Hematopoietic multipotent progenitor cell treated with erythropoietin and hydrocortisone succinate and interleukin-3 and kit ligand, for 17 days (in vitro differentiated cells): Measurements from ENCODE around the gene MRFAP1L1.
"Not testable (repeated sequence)": the region's sequence is repeated elsewhere in the genome, so short reads cannot be mapped to it uniquely, and the experiment has no call there.

Experiments used
- DNase-seq: peaks from one replicate; pipeline ENCODE4 v3.0.0-alpha.2; 2015; ENCODE audit warnings: low spot score

Gene MRFAP1L1

DNA sequence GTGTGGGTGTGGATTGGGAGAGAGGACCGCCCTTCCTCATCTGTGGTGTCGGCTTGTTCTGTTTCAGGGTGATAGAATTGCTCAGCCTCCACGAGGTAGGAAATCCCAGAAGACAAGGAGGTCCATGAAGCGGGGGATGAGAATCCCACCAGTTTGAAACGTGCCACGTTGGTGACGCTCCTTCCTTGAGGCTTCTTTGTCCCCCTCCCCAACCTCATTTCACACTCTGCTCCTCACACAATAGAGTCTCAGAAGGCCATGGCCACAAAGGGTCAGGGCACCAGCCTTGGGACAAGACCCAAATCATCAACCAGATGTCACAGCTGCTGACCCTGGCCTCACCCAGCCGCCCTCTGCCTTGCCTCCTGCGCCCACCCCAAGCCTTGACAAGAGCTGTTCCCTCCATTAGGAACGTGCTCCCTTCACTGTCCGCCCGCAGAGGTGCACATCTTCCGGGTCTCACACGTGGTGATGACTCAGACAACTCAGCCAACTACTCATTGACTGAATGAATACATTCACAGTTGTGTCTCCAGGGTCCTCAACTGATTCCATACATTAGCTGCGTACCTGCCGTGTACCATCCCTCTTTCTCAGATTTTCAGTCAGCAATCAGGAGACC is 24.6 kb upstream of the MRFAP1L1 start:
- DNase-seq: no peak

GRCh38 chr4:6733358-6734164 is 23.9 kb upstream of the MRFAP1L1 start:
- DNase-seq: peak; percentile 64

DNA sequence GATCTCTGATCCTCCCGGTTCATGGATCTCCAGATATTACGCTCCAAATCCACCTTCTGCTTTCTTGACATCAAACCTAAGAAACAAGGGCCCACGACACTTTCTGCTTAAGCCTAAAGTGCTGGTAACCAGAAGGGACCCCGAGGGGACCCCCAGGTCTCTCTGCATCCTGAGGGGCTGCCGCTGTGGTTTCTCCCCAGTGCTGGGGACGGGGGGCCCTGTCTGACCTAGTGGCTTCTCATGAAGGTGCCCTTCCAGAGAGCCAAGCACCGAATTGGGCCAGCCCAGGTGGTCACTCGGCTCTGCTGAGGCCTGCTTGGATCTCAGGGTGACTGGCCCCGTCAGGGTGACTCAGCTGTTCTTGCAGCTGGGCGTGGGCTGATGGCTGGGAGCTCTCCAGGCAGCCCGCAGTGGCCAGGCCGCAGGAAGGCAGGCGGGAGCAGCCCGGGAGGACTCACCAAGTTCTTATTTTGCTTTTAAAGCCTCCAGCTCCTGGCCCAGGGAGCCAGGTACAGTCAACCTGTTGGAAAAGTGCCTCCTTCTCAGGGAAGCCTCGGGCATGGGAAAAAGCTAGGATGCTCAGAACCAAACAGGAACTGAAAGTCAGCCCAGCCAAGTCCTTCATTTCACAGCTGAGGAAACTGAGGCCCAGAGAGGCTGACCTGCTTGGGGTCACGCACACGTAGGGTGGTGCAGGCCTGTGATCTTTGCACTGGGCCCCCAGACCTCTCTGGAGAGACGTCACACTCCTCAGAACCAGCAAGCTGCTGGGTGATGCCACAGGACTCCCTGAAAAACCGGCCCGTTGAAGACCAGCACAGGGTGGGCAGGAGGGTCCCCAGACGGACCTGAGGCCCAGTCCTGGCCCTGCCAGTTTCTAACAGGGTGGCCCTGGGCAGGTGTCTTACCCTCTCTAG is 23.0 kb upstream of the MRFAP1L1 start:
- peak; percentile 96 for DNase-seq

GRCh38 chr4:6731780-6732179 is 22.1 kb upstream of the MRFAP1L1 start:
- DNase-seq: peak; percentile 47

DNA sequence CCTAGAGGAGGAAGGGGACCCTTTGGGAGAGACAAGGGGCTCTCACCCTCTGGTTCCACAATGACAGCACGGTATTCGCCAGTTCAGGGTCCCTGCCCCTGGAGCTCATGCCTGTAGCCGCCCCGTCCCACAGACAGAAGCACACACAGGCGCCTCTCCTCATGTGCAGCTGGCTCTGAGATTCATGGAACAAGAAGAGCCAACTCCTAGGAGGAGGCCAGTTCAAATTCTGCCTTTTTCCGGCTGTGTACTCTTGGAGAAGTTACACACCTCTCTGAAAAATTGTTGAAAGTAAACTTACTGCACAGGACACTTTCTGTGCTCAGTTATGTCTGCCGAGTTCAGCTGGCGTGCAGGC is 21.6 kb upstream of the MRFAP1L1 start:
- DNase-seq: peak; percentile 61

GRCh38 chr4:6730603-6731317 is 21.1 kb upstream of the MRFAP1L1 start:
- DNase-seq: peak; percentile 98

- DNase-seq: peak; percentile 33
Observed at GRCh38 chr4:6728320-6729029, 18.8 kb upstream of the MRFAP1L1 start.

DNA sequence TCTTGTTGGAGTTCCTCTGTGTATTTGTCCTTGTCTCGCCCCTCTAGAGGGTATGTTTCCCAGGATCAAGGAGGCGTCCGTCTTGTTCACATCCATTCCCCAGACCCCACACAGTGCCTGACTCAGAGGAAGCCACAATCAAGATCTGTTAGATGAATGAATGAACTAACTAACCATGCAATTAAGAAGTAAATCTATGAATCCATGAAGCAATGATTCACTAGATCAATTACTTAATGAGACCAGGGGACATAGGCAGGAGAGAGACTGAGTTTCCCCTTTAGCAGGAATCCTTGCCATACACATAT is 18.2 kb upstream of the MRFAP1L1 start:
- DNase-seq: peak; percentile 31

DNA sequence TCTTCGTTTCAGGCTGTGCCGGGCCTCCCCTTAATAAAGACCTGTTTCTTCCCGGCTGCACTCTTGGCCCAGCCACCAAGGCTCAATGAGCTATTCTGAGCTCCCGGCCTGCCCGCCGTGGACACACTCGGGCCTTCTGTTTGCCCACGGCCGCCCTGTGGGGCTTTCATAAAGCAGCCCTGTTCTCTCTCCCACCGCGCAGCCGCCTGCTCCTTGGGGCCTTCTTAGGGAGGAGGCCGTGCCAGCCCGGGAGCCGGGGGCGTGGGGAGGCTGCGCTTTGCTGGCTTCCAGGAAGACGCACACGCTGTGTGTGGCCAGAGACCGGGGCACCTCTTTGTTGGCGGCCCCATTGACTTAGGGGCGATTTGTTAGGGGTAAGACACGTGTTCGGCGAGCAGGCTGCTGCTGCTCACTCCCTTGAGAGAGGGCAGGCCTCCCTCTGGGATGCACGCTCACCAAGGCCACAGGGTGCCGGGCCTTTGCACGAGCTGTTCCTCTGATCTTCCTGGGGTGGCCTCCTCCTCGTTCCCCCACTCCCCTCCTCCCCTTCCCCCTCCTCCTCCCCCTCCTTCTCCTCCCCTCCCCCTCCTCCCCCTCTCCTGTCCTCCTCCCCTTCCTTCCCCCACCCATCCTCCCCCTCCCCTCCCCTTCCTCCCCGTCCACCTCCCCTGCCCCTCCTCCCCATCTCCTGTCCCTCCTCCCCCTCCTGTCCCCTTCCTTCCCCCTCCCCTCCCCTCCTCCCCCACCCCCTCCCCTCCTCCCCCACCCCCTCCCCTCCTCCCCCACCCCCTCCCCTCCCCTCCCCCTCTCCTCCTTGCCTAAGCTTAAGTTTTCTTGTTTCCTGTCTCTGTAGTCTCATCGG is 17.6 kb upstream of the MRFAP1L1 start:
- no peak for DNase-seq

GRCh38 chr4:6725427-6725961 is 15.8 kb upstream of the MRFAP1L1 start:
- not testable (repeated sequence) for DNase-seq

- DNase-seq: no peak
Observed at GRCh38 chr4:6724421-6725111, 14.9 kb upstream of the MRFAP1L1 start.

DNA sequence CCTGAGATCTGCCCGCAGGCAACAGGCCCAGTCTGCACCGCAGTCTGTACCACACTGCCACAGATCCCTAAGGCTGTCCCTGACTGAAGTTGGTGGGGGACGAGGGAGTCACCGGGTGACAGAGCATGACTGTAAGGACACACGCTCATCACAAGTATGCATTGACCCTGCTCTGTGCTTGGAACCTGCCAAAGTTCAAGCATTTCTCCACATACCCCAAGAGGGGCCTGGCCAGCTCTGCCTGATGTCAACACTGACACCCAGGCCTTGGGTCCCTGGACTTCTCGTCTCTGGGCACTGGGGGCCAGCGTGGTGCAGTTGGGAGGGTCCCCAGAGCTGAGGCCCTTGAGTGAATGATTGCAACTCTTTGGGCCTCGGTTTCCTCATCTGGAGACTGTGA is 14.2 kb upstream of the MRFAP1L1 start:
- no peak for DNase-seq

GRCh38 chr4:6722891-6723290 is 13.2 kb upstream of the MRFAP1L1 start:
- DNase-seq: no peak

DNA sequence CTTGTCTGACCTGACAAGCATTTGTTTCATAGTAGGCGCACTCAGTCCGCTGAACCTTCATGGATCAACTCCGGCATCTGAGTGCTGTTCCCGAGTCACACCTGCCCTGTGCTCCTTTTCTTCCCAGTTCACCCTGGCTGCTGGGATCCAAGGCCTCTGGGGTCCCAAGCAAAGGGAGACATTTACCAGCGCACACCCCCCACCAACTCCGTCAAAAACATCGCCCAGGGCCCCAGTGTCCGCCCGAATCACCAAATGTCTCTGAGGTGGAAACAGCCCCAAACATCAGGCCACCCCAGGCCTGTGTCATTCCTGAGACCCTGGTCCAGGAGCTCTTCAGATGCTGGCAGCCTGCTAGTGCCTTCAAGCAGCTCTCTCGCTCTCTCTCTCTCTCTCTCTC is 11.5 kb upstream of the MRFAP1L1 start:
- DNase-seq: no peak

DNA sequence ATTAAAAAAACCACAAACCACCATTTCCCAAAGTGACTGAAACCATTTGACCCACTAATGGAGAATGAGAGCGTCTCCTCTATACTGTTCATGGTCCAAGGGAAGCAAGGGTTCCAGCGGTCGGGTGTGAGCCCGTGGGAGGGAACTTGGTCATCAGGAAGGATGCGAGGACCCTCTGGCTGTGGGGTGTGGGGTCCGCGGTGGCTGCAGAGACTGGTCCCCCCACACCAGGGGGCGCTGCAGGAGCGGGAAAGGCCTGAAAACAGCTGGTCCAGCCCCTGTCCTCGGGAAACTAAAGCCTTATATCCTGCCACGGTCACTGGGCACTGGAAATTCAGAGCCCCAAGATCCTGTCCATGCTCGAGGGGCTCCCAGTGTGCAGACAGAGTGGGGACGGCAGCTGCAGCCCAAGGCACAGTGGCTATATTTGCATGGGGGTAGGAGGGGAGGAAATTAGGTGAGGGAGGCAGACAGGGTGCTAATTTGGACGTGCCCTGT is 10.6 kb upstream of the MRFAP1L1 start:
- peak; percentile 90 for DNase-seq

GRCh38 chr4:6719611-6720179 is 10.0 kb upstream of the MRFAP1L1 start:
- no peak for DNase-seq

GRCh38 chr4:6718932-6719610 is 9.4 kb upstream of the MRFAP1L1 start:
- no peak for DNase-seq

DNA sequence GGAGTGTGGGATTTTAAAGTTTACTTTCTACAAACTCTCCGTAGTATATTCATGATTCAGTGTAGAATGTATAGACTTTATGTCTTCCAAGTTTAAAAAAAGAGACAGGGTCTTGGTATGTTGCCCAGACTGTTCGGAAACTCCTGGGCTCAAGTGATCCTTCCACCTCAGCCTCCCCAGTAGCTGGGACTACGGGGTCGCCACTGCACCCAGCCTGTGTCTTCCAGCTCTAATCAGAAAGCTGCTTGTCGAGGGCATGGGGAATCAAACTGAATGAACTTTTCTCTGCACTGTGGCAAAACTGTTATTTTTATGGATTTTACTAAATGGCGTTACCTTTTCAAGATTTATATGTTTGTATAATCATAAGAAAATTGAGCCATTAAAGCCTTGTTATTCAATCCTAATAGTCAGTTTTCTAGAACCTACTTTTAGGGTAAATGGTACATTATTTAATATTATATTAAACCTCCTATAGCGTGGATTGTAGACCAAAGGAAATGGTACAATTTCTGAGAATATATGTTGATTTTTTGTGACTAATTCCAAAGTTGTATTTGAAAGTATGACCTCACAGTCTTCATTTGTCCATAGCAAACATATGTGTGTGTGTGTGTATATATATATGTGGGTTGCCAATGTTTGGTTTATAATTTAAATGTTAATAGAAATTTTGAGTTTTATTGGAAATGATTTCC is 7.4 kb upstream of the MRFAP1L1 start:
- no peak for DNase-seq
